SK-N-SH (cell line): Measurements from ENCODE around the gene FEM1B.

Experiments used
- CTCF ChIP-seq: fragments of 200-600 bp; sonication (generic); IDR thresholded peaks from 2 replicates; pipeline ENCODE4 v1.6.1; 2017; ENCODE audit warnings: antibody characterized with exemption, mild to moderate bottlenecking, moderate library complexity
- EP300 ChIP-seq, 2 experiments: IDR thresholded peaks; 2 replicates each; pipeline versions ENCODE4 v1.4.0 to v1.6.1; 2012; ENCODE audit warnings: borderline replicate concordance in 1 of 2, low read depth in 1 of 2, low read length in 1 of 2
- JUND ChIP-seq: IDR thresholded peaks from 2 replicates; pipeline ENCODE4 v1.4.0; 2012
- RAD21 ChIP-seq: IDR thresholded peaks from 2 replicates; pipeline ENCODE4 v1.6.1; 2012; ENCODE audit warnings: mild to moderate bottlenecking, low read length
- RCOR1 ChIP-seq: fragments of 150-350 bp; IDR thresholded peaks from 2 replicates; pipeline ENCODE4 v1.6.1; 2017; ENCODE audit warnings: antibody characterized with exemption, low read length
- RXRA ChIP-seq: IDR thresholded peaks from 2 replicates; pipeline ENCODE4 v1.4.0; 2012; ENCODE audit warnings: low read depth, mild to moderate bottlenecking, borderline replicate concordance
- TAF1 ChIP-seq: IDR thresholded peaks from 2 replicates; pipeline ENCODE4 v1.6.1; 2012; ENCODE audit warnings: low read depth, mild to moderate bottlenecking, low read length, moderate library complexity, borderline replicate concordance

- TF ChIP-seq EP300 (IDR thresholded peaks at IDR 0.05; ENCODE audit: borderline replicate concordance in 1 of 2, low read depth in 1 of 2, low read length in 1 of 2) = no peak
- TF ChIP-seq RCOR1 = no peak
- no peak for TF ChIP-seq CTCF
- TF ChIP-seq JUND = no peak
- TF ChIP-seq RAD21 = no peak
- TF ChIP-seq RXRA = no peak
- no peak for TF ChIP-seq TAF1
Observed at GRCh38 chr15:68284616-68285258, 7.2 kb downstream of the FEM1B start.
